Skin epidermis (tissue), 12 donors: Measurements from ENCODE around the gene OR7G3.

Experiments
- H3K27ac ChIP-seq, 21 experiments: fragments of 200-600 bp; sonication (generic) in 11 of 21; one replicate each; pipeline ENCODE4 v1.5.0; 2020; ENCODE audit warnings: mild to moderate bottlenecking in 3 of 21, inconsistent platforms in 2 of 21, moderate library complexity in 2 of 21
- H3K4me3 ChIP-seq, 7 experiments: fragments of 200-600 bp; sonication (generic) in 2 of 7; one replicate each; pipeline ENCODE4 v1.5.0; 2020; ENCODE audit warnings: inconsistent platforms in 2 of 7, mild to moderate bottlenecking in 2 of 7, moderate library complexity in 1 of 7

The OR7G3 gene

GRCh38 chr19:9126900-9127405 lies at the start of gene OR7G3:
Gene OR7G3 (minus strand): TSS chr19:9126950. CDS start chr19:9126950, 0 bp downstream.
- Histone ChIP-seq H3K4me3 (no peak within 1 kb of the TSS), H3K27ac (no peak within 1 kb of the TSS)

GRCh38 chr19:9175326-9175725 lies 48.6 kb upstream of the OR7G3 start:
- H3K4me3 ChIP-seq = no peak overlapping the region
- H3K27ac ChIP-seq = no peak overlapping the region

- Histone ChIP-seq H3K4me3 (no peak overlapping the region), H3K27ac (no peak overlapping the region)
These were observed 44.7 kb upstream of the OR7G3 start for GRCh38 chr19:9171393-9171991.

- peak overlapping the region in 3 of 21 experiments; percentile 7 to 77 (median 29) for H3K27ac ChIP-seq
- H3K4me3 ChIP-seq = no peak overlapping the region
These were observed 40.1 kb upstream of the OR7G3 start for GRCh38 chr19:9166846-9167245.

- Histone ChIP-seq H3K4me3 (no peak overlapping the region), H3K27ac (no peak overlapping the region)
These were observed 38.5 kb upstream of the OR7G3 start for GRCh38 chr19:9165261-9165660.

GRCh38 chr19:9161427-9161826 lies 34.7 kb upstream of the OR7G3 start:
- Histone ChIP-seq H3K27ac (no peak overlapping the region), H3K4me3 (no peak overlapping the region)

GRCh38 chr19:9159891-9160290 lies 33.1 kb upstream of the OR7G3 start:
- Histone ChIP-seq H3K27ac (no peak overlapping the region), H3K4me3 (no peak overlapping the region)

GRCh38 chr19:9156304-9156703 lies 29.6 kb upstream of the OR7G3 start:
- H3K27ac ChIP-seq = no peak overlapping the region
- H3K4me3 ChIP-seq = no peak overlapping the region

- Histone ChIP-seq H3K27ac (peak overlapping the region in 1 of 21 experiments; percentile 36), H3K4me3 (no peak overlapping the region)
These were observed 28.8 kb upstream of the OR7G3 start for GRCh38 chr19:9155591-9155990.

GRCh38 chr19:9151367-9151766 lies 24.6 kb upstream of the OR7G3 start:
- Histone ChIP-seq H3K27ac (no peak overlapping the region), H3K4me3 (no peak overlapping the region)

- Histone ChIP-seq H3K4me3 (no peak overlapping the region), H3K27ac (no peak overlapping the region)
These were observed 23.9 kb upstream of the OR7G3 start for GRCh38 chr19:9150650-9151049.

GRCh38 chr19:9149997-9150396 lies 23.2 kb upstream of the OR7G3 start:
- no peak overlapping the region for H3K27ac ChIP-seq

GRCh38 chr19:9148697-9149096 lies 21.9 kb upstream of the OR7G3 start:
- Histone ChIP-seq H3K4me3 (no peak overlapping the region), H3K27ac (no peak overlapping the region)

More at GRCh38 chr19:9149997-9150396, 23.2 kb upstream of the OR7G3 start:
- H3K4me3 ChIP-seq = no peak overlapping the region

GRCh38 chr19:9146882-9147281 lies 20.1 kb upstream of the OR7G3 start:
- Histone ChIP-seq H3K27ac (no peak overlapping the region), H3K4me3 (no peak overlapping the region)

GRCh38 chr19:9144920-9145319 lies 18.2 kb upstream of the OR7G3 start:
- Histone ChIP-seq H3K4me3 (no peak overlapping the region), H3K27ac (no peak overlapping the region)

GRCh38 chr19:9140159-9140874 lies 13.6 kb upstream of the OR7G3 start, which contains the start of gene ZNF317:
Gene ZNF317 (plus strand): TSS chr19:9140397. CDS start chr19:9156017, 15,620 bp downstream.
- Histone ChIP-seq H3K27ac (peak within 1 kb of the TSS; percentile 60 to 97 (median 90)), H3K4me3 (peak within 1 kb of the TSS; percentile 58 to 88 (median 83))

- H3K4me3 ChIP-seq = peak overlapping the region; percentile 58 to 88 (median 83)
- peak overlapping the region in 18 of 21 experiments; percentile 81 to 97 (median 90) for H3K27ac ChIP-seq
These were observed 12.9 kb upstream of the OR7G3 start for GRCh38 chr19:9139609-9140158.

- no peak overlapping the region for H3K4me3 ChIP-seq
- H3K27ac ChIP-seq = no peak overlapping the region
These were observed 5.7 kb upstream of the OR7G3 start for GRCh38 chr19:9132422-9132821.

- Histone ChIP-seq H3K4me3 (no peak overlapping the region), H3K27ac (no peak overlapping the region)
These were observed 4.2 kb upstream of the OR7G3 start for GRCh38 chr19:9130965-9131364.

- Histone ChIP-seq H3K4me3 (no peak overlapping the region), H3K27ac (no peak overlapping the region)
These were observed 1.4 kb upstream of the OR7G3 start for GRCh38 chr19:9128171-9128570.

GRCh38 chr19:9116547-9116946 lies 10.2 kb downstream of the OR7G3 start:
- Histone ChIP-seq H3K27ac (no peak overlapping the region), H3K4me3 (no peak overlapping the region)
